Bronchial epithelial cell (primary cell): ENCODE results near the gene MYO1A. TPM values are rescaled to one million over a fixed set of nuclear protein-coding genes. Genes with fewer than 3 reads are reported as not detected.

Experiments used
- DNase-seq: peaks from one replicate; pipeline ENCODE4 v3.0.0-alpha.2; 2010; ENCODE audit warnings: low read depth
- FAIRE-seq: peaks from 2 replicates; lab custom pipeline; 2011; peaks lifted over from hg19 to GRCh38; lab: Jason Lieb, UNC
- H3K27me3 ChIP-seq: 2 replicates; pipeline ENCODE4 v1.5.1; 2011; ENCODE audit warnings: low read length; ENCODE audit not compliant: control insufficient read depth, insufficient read depth
- H3K36me3 ChIP-seq: 2 replicates; pipeline ENCODE4 v1.5.1; 2011; ENCODE audit warnings: low read length; ENCODE audit not compliant: control insufficient read depth, insufficient read depth
- H3K4me3 ChIP-seq: 2 replicates; pipeline ENCODE4 v1.5.1; 2011; ENCODE audit warnings: mild to moderate bottlenecking, low read depth, low read length, control low read depth
- CTCF ChIP-seq: IDR thresholded peaks from 2 replicates; pipeline ENCODE4 v1.5.1; 2011; ENCODE audit warnings: mild to moderate bottlenecking, moderate library complexity, low read length, control low read depth, inconsistent platforms; ENCODE audit not compliant: insufficient read depth, severe bottlenecking
- total RNA-seq: library from RNA; depleted of rRNA; stranded (reverse); fragments of >200 nt; gene quantifications from 2 replicates; pipeline ENCODE4 v1.2.1, GENCODE V29; 2014

MYO1A gene
- total RNA-seq = under 0.01 and 0.13 TPM in 2 replicates

- no peak for FAIRE-seq
- H3K36me3 ChIP-seq = no peaks in the 10 kb centered on the region
- DNase-seq = no peak
Measured at GRCh38 chr12:57049890-57050289, at the start of gene MYO1A. Gene MYO1A, minus strand, starts transcription at chr12:57050129. Its CDS starts 1,806 bp downstream, at chr12:57048323.

DNA sequence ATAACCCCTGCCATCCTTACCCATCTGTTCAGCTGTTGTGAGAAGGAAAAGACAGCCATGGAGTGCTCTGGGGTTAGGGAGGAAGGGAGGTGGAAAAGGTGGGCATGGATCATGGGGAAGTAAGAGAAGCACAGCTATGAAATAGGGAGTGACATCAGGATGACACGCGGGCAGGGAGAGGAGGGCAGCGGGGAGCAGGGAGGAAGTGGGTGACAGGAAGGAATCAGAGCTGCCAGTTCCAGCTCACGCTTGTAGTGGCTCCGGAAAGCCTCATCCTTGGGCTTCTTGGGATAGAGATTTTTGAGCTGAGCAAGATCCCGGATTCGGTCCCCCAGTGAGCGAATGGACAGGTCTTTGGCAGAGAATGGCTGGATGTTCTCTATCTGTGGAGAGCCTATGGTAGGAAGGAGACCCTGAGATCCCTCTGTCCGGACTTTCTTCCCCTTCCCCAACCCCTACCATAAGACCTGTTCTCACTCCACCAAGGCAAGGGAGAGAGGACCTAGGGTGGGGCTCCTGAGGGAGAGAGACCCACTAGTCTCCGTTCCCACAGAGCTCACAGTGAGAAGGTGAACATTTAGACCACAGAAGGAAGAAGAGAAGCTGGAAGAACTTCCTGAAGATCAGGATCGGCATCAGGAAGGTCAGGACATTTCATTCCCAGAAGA, 49.3 kb upstream of the MYO1A start:
- no peak for FAIRE-seq
- DNase-seq = no peak
- Histone ChIP-seq H3K36me3 (peaks cover 39% of the 10 kb centered on the region), H3K27me3 (no peaks in the 10 kb centered on the region), H3K4me3 (no peak overlapping the region)
- TF ChIP-seq CTCF = no peak

More at GRCh38 chr12:57049890-57050289, at the start of gene MYO1A:
- H3K4me3 ChIP-seq = no peak within 1 kb of the TSS
- no peak for TF ChIP-seq CTCF
- H3K27me3 ChIP-seq = peaks cover 5% of the 10 kb centered on the region

- no peak for TF ChIP-seq CTCF
- Histone ChIP-seq H3K4me3 (no peak overlapping the region), H3K36me3 (peaks cover 35% of the 10 kb centered on the region), H3K27me3 (no peaks in the 10 kb centered on the region)
- FAIRE-seq (no peak), DNase-seq (no peak)
Measured at GRCh38 chr12:57098546-57098945, 48.6 kb upstream of the MYO1A start.

GRCh38 chr12:57097554-57097835, 47.6 kb upstream of the MYO1A start:
- TF ChIP-seq CTCF = no peak
- no peak overlapping the region for H3K4me3 ChIP-seq
- H3K27me3 ChIP-seq = no peaks in the 10 kb centered on the region
- no peak for FAIRE-seq
- peaks cover 38% of the 10 kb centered on the region for H3K36me3 ChIP-seq
- no peak for DNase-seq

DNA sequence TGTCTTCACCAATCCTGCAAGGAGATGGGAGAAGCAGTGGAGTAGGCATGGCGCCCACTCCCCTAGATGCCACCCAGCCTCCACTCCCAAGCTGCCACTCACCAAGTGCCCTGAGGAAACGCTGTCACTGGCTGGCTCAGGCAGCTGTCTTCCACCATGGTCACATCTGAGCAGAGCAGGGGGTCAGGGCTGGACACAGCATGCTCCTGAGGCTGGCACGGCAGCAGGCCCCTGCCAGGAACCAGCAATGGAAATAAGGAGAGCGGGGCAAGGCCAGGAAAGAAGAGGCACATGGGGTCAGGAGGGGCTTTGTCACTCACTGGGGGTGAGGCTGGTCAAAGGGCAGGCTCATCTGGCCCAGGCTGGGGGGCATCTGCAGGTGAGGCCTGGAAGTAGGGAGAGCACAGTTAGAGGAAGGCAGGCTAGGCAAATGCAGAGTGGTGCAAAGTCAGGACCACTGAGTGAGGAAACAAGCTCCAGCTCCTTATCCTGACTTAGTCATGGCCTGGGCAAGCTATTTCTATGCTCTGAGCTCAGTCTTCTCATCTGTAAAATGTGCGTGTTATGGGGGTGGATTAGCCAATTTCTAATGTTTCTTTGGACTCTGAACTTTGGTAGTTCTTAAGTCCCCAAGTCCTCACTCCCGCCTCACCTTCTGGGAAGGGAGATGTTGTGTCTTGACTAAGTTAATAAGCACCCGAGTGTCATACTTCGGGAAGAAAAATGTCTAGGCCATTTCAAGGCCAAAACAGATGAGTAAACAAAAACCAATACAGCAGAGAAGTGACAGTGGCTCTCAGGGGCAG, 47.0 kb upstream of the MYO1A start:
- no peak for TF ChIP-seq CTCF
- Histone ChIP-seq H3K4me3 (no peak overlapping the region), H3K36me3 (peaks cover 39% of the 10 kb centered on the region), H3K27me3 (no peaks in the 10 kb centered on the region)
- DNase-seq = no peak
- no peak for FAIRE-seq
